DMS153 treated with DMSO at 0.1 percent for 48 hours (cell line): ENCODE measurements around the gene DIRAS1.
"Not testable (repeated sequence)": the region's sequence is repeated elsewhere in the genome, so short reads cannot be mapped to it uniquely, and the experiment has no call there.

Source experiments
- DNase-seq: peaks from one replicate; lab custom pipeline; 2025; ENCODE audit not compliant: unreplicated experiment; lab: John Stamatoyannopoulos, UW

The DIRAS1 gene

GRCh38 chr19:2714102-2714501 lies 7.1 kb downstream of the DIRAS1 start:
- DNase-seq, result not testable (repeated sequence)

- DNase-seq, result not testable (repeated sequence)
Observed at GRCh38 chr19:2713170-2713569, 8.0 kb downstream of the DIRAS1 start.

GRCh38 chr19:2711875-2712205 lies 9.3 kb downstream of the DIRAS1 start:
- DNase-seq, result no peak

- DNase-seq, result no peak
Observed at GRCh38 chr19:2711172-2711874, 9.8 kb downstream of the DIRAS1 start.

- no peak for DNase-seq
Observed at GRCh38 chr19:2706251-2706650, 14.9 kb downstream of the DIRAS1 start.

GRCh38 chr19:2703691-2704216 lies 17.4 kb downstream of the DIRAS1 start:
- DNase-seq, result no peak

GRCh38 chr19:2703077-2703437 lies 18.1 kb downstream of the DIRAS1 start:
- no peak for DNase-seq

GRCh38 chr19:2702170-2703076 lies 18.7 kb downstream of the DIRAS1 start, which contains the start of gene GNG7:
Gene GNG7, minus strand, starts transcription at chr19:2702694. Its CDS starts 182,006 bp downstream, at chr19:2520688.
- DNase-seq, result no peak

GRCh38 chr19:2701361-2702169 lies 19.6 kb downstream of the DIRAS1 start:
- no peak for DNase-seq

- DNase-seq, result no peak
Observed at GRCh38 chr19:2700660-2701360, 20.4 kb downstream of the DIRAS1 start.

- DNase-seq, result no peak
Observed at GRCh38 chr19:2699413-2700140, 21.6 kb downstream of the DIRAS1 start.

GRCh38 chr19:2694196-2694595 lies 27.0 kb downstream of the DIRAS1 start:
- DNase-seq, result no peak

- DNase-seq, result no peak
Observed at GRCh38 chr19:2693492-2694160, 27.5 kb downstream of the DIRAS1 start.

- no peak for DNase-seq
Observed at GRCh38 chr19:2691951-2692350, 29.2 kb downstream of the DIRAS1 start.

GRCh38 chr19:2690856-2691255 lies 30.3 kb downstream of the DIRAS1 start:
- no peak for DNase-seq

GRCh38 chr19:2686360-2686759 lies 34.8 kb downstream of the DIRAS1 start:
- no peak for DNase-seq

- no peak for DNase-seq
Observed at GRCh38 chr19:2685204-2685704, 35.9 kb downstream of the DIRAS1 start.

- no peak for DNase-seq
Observed at GRCh38 chr19:2683430-2684003, 37.7 kb downstream of the DIRAS1 start.

- DNase-seq, result no peak
Observed at GRCh38 chr19:2680808-2681207, 40.4 kb downstream of the DIRAS1 start.
